Karpas-422 (cell line): ENCODE results near the gene AMER2. TPM values are rescaled to one million over a fixed set of nuclear protein-coding genes. Genes with fewer than 3 reads are reported as not detected.

ENCODE experiments used
- DNase-seq: peaks from one replicate; pipeline ENCODE4 v3.0.0-alpha.2; 2015
- H2AFZ ChIP-seq: fragments of 200-600 bp; sonication (generic); 2 replicates; pipeline ENCODE4 v1.6.1; 2014; ENCODE audit warnings: antibody characterized with exemption, low read length, mixed read lengths
- H3K27ac ChIP-seq: fragments of 200-600 bp; sonication (generic); 2 replicates; pipeline ENCODE4 v1.5.1; 2014; ENCODE audit warnings: mild to moderate bottlenecking, low read length, moderate library complexity
- H3K27me3 ChIP-seq: fragments of 200-600 bp; sonication (generic); 2 replicates; pipeline ENCODE4 v1.6.1; 2014; ENCODE audit warnings: low read length, mixed read lengths
- H3K36me3 ChIP-seq: fragments of 200-600 bp; sonication (generic); 2 replicates; pipeline ENCODE4 v1.6.1; 2014; ENCODE audit warnings: low read length, mixed read lengths; ENCODE audit not compliant: insufficient read depth
- H3K4me1 ChIP-seq: fragments of 200-600 bp; sonication (generic); 2 replicates; pipeline ENCODE4 v1.6.1; 2014; ENCODE audit warnings: mild to moderate bottlenecking, low read length, mixed read lengths
- H3K4me2 ChIP-seq: fragments of 200-600 bp; sonication (generic); 2 replicates; pipeline ENCODE4 v1.6.1; 2014; ENCODE audit warnings: low read length, low read depth, mild to moderate bottlenecking; ENCODE audit not compliant: poor library complexity, severe bottlenecking
- H3K4me3 ChIP-seq: fragments of 200-600 bp; sonication (generic); 2 replicates; pipeline ENCODE4 v1.5.1; 2014; ENCODE audit warnings: mild to moderate bottlenecking, antibody characterized with exemption, low read length, mixed read lengths
- H3K79me2 ChIP-seq: fragments of 200-600 bp; sonication (generic); 2 replicates; pipeline ENCODE4 v1.6.1; 2014; ENCODE audit warnings: mild to moderate bottlenecking, low read length, mixed read lengths
- H3K9ac ChIP-seq: fragments of 200-600 bp; sonication (generic); 2 replicates; pipeline ENCODE4 v1.6.0; 2014; ENCODE audit warnings: low read length
- H3K9me2 ChIP-seq: fragments of 200-600 bp; sonication (generic), shearing (Covaris generic); replicated peaks from 2 replicates; pipeline ENCODE4 v1.6.0; 2014; ENCODE audit warnings: mild to moderate bottlenecking, low read length, moderate library complexity; ENCODE audit not compliant: insufficient read depth
- H3K9me3 ChIP-seq: fragments of 300-700, 200-600 bp; sonication (generic); 2 replicates; pipeline ENCODE4 v1.6.1; 2014; ENCODE audit warnings: low read length, mixed read lengths
- H4K20me1 ChIP-seq: fragments of 200-600 bp; sonication (generic); 2 replicates; pipeline ENCODE4 v1.6.1; 2014; ENCODE audit warnings: mild to moderate bottlenecking, antibody characterized with exemption, low read length, low read depth; ENCODE audit not compliant: insufficient read depth
- small RNA-seq: library from RNA; depleted of rRNA; stranded (forward); fragments of <200 nt; gene quantifications from one replicate; pipeline ENCODE3, GENCODE V24; 2014
- total RNA-seq: library from RNA; depleted of rRNA; stranded (reverse); fragments of >200 nt; shearing (Covaris generic); gene quantifications from 2 replicates; pipeline ENCODE4 v1.2.3, GENCODE V29; 2014; ENCODE audit warnings: low replicate concordance; rRNA removed

Gene AMER2
- total RNA-seq, 1 experiment from 2014 or later, result not detected

DNA sequence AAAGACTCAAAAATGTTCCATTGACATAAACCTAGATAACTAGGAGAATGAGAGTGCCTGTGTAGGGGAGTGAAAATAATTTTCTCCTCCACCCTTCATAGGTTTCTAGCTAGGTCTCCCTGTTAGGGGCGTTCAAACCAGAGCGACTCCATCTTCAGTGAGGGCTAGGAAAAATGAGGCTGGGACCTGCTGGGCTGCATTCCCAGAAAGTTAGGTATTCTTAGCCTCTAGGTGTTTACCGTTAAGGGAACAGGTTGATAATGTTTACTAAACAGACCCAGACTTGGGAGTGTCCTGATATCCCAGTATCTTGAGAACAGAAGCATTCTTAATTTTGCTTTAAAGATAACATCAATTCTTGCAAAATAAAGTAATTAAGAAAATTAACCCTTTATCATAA is 56.0 kb downstream of the AMER2 start:
- H3K4me3 ChIP-seq, result no peak overlapping the region
- 0 out of 2 replicates have a peak, but pooled peaks cover 5% of the 10 kb centered on the region for H3K27me3 ChIP-seq
- H3K9me3 ChIP-seq, result no peaks in the 10 kb centered on the region
- H3K9ac ChIP-seq, result no peak overlapping the region
- H3K79me2 ChIP-seq, result no peaks in the 10 kb centered on the region
- H3K4me1 ChIP-seq, result peaks cover 18% of the 10 kb centered on the region
- no peak overlapping the region for H2AFZ ChIP-seq
- no peaks in the 10 kb centered on the region for H3K36me3 ChIP-seq
- no peaks in the 10 kb centered on the region for H3K9me2 ChIP-seq
- DNase-seq, result no peak
- no peak overlapping the region for H3K4me2 ChIP-seq
- H3K27ac ChIP-seq, result no peak overlapping the region
- H4K20me1 ChIP-seq, result no peaks in the 10 kb centered on the region

DNA sequence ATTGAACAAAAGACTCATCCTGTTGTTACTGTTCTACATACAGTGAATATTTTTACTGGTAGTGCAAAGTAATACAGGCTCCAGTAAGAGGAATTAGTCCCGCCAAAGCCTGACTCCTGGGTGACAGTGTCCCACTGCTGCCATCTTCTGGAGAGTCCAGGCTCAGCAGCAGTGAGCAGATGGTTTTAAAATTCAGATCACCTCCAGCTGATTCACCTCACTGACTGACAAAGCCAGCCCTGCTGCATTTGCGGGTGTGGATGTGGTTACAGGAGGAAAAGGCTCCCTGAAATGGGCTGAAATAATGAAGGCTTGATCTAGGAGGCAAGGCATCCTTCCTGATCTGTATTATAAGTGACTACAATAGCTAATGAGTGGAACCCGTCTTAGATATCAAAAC is 57.9 kb downstream of the AMER2 start:
- H3K9me3 ChIP-seq, result no peaks in the 10 kb centered on the region
- no peaks in the 10 kb centered on the region for H3K9me2 ChIP-seq
- no peak overlapping the region for H3K27ac ChIP-seq
- H3K36me3 ChIP-seq, result no peaks in the 10 kb centered on the region
- no peak overlapping the region for H3K4me3 ChIP-seq
- H2AFZ ChIP-seq, result no peak overlapping the region
- no peaks in the 10 kb centered on the region for H3K79me2 ChIP-seq
- peaks cover 16% of the 10 kb centered on the region for H3K4me1 ChIP-seq
- no peak overlapping the region for H3K4me2 ChIP-seq
- 0 out of 2 replicates have a peak, but pooled peaks cover 5% of the 10 kb centered on the region for H3K27me3 ChIP-seq
- H3K9ac ChIP-seq, result no peak overlapping the region
- H4K20me1 ChIP-seq, result no peaks in the 10 kb centered on the region
- peak; percentile 86 for DNase-seq

DNA sequence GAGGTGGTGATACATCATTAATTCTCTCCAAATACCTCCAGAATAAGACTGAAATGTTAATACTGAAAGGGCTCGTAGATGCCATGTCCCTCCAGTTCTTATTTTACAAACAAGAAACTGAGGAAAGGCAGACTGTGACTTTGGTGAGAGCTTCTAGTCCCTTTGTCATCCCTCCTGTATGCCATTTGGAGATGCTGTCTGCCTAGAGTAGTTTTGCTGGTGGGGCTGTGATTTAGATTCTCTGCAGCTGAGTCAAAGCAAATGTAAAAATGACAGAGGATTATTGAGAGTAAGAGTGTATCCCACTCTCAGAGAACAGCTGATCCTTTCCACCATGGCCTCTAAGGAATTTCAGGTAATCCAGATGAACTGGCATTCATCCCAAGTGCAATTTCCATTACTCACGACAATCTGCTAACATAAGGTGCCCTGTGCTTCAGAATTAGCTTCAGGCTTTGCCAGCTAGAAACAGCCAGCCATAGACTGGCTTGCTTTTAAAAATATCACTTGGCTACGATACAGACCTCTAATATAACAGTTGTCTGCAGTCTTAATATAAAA is 59.3 kb downstream of the AMER2 start:
- H3K9me3 ChIP-seq, result no peaks in the 10 kb centered on the region
- H3K9ac ChIP-seq, result no peak overlapping the region
- no peak overlapping the region for H2AFZ ChIP-seq
- 0 out of 2 replicates have a peak, but pooled peaks cover 5% of the 10 kb centered on the region for H3K27me3 ChIP-seq
- no peaks in the 10 kb centered on the region for H3K36me3 ChIP-seq
- no peak overlapping the region for H3K4me2 ChIP-seq
- no peak overlapping the region for H3K4me3 ChIP-seq
- no peaks in the 10 kb centered on the region for H3K9me2 ChIP-seq
- H3K79me2 ChIP-seq, result no peaks in the 10 kb centered on the region
- no peak for DNase-seq
- peaks cover 1% of the 10 kb centered on the region for H3K4me1 ChIP-seq
- H3K27ac ChIP-seq, result no peak overlapping the region
- no peaks in the 10 kb centered on the region for H4K20me1 ChIP-seq

Small RNA genes within 50 kb of the gene (small RNA-seq; reads per million reads assigned to genes)
- gene AL359757.1, result not detected
- not detected for gene AL359757.2

Other genes starting within 250 kb of the AMER2 start
- gene PABPC3, start 76.2 kb downstream of the AMER2 start, total RNA-seq, result 0.14 and 0.37 TPM in 2 replicates
- gene MTMR6, start 115.2 kb upstream of the AMER2 start, total RNA-seq, result 10.1 and 27.4 TPM in 2 replicates
- gene NUP58, start 129.3 kb upstream of the AMER2 start, total RNA-seq, result 55.1 and 96.1 TPM in 2 replicates
- gene ATP8A2, start 199.7 kb upstream of the AMER2 start, total RNA-seq, result not detected in 2 replicates